HG03442 (cell line): ENCODE data around the gene STMN1.
A peak's percentile ranks its signal among the peaks of the same experiment; 100 is the strongest.

Experiments used
- ATAC-seq: cut with Tn5 transposase; IDR thresholded peaks from one replicate; pipeline ENCODE4 v1.9.1; 2021; ENCODE audit warnings: mild to moderate bottlenecking, moderate library complexity; ENCODE audit not compliant: unreplicated experiment

The STMN1 gene

DNA sequence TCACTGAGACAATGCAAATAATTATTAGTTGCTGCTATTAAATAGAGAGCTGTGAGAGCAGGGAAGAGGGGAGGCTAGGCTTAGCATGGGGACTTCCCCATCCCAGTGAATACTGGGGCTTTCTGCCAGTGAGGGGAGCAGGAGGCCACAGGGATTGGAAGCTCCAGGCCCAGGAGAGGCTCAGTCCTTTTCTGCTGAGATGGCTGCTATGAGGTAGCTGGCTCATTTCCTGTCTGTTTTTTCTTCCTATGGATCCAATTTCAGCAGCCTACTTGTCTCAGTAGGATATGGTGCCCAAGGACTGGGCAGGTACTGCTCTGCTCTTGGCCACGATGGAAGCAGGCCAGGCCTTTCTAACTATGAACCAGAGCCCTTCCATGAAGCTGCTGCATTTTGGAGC, 10.0 kb downstream of the STMN1 start:
- ATAC-seq: no peak

DNA sequence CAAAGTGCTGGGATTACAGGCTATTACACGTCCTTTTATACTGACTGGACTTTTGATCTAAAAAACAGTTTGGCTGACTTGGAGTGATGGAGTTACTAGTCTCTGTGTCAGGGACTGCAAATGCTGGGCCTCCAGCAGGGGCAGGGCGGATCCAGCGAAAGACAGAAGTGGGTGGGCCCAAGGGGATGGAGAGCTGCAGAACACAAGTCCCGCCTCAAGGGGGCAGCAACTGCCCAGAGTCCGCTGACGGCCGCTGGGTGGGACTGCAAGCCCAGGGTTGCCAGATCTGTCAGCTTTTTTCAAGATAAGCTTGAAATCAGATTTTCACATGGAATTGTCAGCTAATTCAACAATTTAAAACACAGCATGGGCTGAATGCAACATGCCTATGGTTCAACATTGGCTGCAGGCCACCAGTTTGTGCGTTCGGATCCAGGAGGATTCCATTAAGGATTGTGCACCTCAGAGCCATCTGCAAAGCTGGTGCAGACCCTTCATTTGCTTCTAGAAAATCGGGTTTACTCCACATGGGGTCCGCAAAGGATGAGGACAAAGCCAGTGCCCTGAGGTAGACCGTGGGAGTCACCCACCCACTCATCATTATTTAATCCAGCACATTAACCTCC, 10.7 kb downstream of the STMN1 start:
- ATAC-seq: peak; percentile 75

DNA sequence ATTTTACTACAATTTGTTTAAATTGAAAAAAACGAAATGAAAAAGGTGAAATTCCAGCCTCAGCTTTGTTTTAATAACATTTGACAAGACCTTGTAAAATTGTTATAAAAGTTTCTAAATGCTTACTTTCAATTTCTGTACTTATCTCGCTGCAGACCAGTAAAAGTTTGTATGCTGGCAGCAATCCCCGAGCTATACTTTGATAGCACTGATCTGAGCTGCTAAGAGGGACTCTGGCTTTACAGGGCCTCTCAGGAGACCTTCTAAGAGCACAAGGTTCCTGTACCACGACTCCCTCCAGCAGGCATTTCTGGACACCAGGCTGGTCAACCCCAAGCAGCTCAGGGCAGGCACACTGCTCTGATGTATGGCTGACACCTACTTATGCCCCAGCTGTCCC, 13.1 kb downstream of the STMN1 start:
- ATAC-seq: no peak

DNA sequence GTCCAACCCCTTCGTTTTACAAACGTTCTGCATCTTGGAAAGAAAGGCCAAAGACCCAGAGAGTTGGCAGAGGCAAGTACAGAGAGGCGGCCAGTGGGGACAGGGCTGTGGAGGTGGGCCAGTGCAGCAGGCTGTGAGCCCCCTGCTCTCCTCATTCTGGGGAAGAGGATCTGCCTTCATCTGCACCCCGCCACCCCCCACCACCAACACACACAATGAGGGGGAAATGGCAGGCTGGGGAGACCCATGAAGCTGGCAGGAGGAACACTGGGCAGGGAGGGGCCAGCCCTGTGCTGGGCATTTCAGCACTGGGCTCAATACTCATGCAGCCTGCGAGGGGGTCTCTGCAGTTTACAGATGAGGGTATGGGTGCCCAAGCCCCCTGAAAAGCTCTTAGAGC, 14.6 kb downstream of the STMN1 start:
- ATAC-seq: no peak

DNA sequence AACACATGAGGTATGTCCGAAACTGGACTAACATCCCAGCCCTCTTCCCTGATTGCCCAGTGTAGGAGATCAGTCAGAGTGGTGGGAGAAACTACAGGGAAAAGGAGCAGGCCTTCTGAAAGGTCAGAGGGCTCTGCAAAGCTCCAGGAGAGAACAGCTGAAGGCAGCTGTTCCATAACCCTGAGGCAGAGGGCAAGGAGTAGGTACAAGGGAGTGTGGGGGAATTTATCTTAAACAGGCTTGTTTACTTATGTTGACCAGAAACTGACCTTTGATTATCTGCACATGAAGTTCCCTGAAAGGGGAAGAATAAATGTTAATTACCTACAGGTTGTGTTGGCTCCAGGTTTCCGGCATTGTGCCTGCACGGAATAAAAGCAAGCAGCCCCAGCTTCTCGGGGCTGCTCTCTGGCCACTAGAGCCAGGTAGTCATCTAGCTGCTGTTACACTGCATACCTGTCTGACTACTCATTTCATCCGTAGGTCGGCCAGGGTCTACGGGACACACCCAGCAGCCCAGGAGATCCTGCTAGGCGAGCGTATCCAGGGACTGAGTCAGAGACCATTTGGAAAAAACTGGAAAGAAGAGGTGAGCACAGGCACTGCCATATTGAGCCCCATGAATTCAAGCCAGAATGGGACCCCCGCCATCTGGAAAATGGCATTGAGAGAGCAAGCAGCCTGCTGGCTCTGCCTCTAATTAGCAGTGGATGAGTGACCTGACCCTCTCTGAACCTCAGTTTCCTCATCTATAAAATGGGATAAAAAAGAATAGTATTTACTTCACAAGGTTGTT, 15.8 kb downstream of the STMN1 start:
- no peak for ATAC-seq

DNA sequence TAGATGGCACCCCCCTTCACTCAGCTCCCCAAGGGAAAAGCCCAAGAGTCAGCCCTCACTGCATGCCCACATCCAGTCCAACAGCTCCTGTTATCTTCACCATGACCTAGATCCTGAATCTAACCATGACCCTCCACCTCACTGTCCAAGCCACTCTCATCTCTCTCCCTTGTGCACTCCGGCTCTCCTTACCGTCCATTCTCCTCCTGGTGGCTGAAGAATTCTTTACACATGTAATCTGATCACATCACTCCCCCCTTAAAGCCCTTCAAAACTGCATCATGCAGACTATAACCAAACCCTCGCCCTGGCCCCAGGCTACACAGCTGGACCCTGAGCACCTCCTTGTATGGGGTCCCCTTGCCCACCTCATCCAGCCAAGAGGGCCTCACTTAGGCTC, 16.7 kb downstream of the STMN1 start:
- no peak for ATAC-seq

DNA sequence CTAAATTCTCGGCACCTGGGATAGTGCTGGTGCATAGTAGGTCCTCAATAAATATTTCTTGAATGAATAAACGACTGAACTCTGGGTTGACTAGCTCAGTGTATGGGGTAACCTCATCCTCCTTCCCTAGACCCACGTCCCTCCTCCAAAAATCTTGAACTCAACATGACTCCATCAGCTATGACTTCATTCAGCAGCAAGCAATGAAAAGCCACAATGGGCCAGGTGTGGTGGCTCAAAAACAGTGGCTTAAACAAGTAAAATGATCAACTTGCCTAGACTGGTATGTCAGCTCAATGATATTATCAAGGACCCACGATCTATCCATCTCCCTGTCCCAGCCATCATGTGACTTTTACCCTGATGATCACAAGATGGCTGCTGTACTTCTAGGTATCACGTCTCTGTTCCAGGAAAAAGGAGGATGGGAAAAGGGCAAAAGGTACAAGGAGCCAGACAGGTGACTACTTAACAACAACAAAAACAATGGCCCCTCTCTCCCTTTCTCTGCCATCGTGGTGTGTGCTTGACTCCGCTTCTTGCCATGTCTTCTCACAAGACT, 17.7 kb downstream of the STMN1 start:
- ATAC-seq: no peak

DNA sequence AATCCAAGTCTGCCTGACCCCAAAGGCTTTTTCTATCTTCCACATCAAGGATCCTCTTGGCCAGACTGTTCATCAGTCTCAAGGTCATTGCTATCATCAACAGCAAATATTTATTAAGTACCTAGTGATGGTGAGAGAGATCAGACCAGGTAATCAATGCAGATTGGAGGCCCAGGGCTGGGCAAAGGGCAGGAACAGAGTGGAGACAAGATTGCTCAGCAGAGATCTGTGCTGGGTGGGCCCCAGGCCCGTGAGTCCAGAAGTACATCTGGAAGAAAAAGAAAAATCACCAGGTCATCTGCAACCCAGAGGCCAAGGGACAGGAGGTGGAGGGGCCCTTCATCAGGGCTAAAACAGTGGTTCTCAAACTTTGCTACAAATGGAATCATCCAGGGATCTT, 20.6 kb downstream of the STMN1 start:
- no peak for ATAC-seq

DNA sequence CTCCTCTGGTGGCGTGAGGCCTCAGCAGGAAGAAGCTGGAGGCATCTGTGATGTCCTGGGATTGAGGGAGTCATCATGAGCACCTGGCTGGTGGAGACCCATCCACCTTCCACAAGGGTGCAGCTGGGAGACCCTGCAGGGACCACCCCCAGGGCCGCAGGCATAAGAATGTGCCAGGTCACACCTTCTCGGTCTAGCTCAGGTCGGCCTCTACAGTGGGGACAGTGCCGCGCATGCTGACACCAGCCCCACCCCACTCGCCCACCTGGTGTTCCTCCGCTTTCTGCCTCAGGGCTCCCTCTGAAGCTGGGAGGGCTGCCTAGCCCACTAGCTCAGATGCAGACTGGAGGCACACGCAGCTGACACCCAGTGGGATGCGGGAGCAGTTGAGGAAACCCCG, 25.0 kb downstream of the STMN1 start:
- no peak for ATAC-seq

DNA sequence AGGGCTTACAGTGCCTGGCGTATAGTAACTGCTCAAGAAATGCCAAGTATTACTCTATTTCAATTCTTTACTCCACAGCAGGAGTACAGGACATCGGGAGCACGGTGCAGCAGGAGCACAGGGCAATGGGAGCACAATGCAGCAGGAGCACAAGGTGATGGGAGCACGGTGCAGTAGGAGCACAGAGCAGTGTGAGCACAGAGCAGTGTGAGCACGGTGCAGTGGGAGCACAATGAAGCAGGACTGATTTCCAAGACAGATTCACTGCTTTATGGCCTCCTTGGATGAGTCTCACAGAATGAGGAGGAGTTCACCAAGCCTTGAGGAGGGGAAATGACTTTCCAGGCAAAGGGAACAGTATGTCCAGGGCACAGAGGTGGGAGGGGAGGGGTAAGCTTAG, 25.7 kb downstream of the STMN1 start:
- no peak for ATAC-seq

DNA sequence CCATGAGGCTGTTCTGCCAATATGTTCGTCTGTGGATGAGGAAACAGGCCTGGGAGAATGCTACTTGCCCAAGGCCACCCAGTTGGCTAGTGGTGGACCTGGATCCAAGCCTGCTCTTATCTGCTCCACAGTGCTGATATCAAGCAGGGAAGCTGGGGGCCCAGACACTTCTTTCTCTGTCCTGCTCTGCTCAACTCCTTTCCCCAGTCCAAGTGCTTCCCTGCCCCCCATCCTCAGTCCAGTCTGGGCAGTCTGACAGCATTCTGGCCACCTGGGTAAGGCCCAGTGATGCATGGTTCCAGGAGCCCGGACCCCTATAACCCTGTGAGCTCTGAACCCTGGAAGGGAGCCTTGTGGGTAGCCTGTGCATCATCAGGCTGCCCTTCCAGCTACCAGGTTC, 26.5 kb downstream of the STMN1 start:
- no peak for ATAC-seq

DNA sequence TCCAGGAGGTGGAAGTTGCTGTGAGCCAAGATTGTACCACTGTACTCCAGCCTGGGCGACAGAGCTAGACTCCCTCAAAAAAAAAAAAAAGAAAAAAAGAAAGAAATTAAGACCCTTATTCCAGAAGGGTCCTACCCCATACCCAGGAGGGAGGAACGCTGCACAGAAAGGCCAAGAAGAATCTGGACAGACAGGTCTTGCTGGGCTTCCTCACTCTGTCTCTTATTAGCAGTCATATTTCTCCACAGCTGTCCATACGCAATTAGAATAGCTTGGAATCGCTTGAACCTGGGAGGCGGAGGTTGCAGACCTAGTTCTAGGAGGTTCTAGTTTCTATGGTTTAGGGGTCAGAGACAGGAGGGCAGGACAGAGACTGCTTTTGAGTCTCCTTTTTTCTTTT, 27.5 kb downstream of the STMN1 start:
- no peak for ATAC-seq

DNA sequence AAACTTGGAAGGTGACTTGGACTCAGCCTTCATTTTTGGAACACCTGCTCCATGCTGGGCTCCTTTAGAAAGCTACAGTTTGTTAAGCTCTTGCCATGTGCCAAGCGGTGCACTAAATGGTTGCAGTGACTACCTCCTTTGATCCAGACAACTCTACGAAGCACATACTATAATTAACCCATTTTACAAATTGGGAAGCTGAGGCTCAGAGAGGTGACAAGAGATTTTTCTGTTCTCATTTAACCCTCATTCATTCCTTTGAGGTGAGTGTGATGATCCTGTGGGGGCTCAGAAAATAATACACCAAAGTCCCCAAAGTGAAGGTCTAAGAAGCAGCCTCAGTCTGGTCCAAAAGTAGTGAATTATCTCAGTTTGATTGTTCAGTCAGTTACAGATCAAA, 29.1 kb downstream of the STMN1 start:
- no peak for ATAC-seq

DNA sequence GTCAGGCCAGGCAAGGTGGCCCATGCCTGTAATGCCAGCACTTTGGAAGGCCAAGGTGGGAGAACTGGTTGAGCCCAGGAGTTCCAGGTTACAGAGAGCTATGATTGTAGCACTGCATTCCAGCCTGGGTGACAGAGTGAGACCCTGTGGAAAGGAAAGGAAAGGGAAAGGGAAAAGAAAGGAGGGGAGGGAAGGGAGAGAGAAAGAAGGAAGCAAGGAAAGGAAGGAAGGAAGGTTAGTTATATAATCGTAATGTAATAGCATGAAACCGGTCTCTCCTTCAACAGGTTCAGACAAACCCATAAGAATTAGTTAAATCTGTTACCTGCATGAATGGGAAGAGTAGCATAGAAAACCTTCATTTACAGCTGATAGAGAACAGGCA, 29.5 kb downstream of the STMN1 start:
- ATAC-seq: no peak

DNA sequence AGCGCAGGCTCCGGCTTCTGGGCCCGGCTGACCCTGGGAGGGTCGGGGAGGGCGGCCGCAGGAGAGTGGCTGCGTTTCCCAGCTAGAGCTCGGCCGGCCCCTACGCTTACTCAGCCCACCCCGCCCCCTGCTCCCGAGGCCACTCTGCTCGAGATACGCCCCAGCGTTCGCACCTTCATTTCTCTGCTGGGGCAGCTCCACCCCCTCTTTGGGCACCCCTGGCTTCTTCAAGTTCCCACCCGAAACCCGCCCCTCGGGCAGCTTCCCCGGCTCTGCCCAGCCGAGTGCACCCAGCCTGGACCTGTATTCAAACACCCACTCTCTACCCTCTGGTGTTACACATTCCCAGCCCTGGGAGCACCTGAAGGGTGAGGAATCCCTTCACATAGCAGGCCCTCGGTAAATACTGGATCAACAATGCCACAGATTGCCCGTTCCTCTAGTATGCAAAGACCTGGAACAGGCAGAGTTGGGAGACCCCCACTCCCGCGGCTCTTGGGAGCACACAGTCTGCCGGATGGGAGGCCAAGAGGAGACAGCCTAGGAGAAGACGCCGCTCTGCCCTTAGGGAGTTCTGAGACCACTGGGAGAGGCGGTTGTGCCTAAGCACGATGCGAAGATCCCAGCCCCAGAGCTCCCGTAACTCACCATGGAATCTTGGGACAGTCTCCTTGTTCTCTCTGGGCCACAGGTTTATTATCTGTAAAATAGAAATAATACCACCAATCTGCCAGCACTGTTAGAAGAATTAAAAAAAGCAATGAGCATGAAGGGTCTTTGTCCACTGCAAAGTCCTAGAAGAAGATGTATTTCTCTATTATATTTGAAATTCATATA, 30.1 kb downstream of the STMN1 start:
- no peak for ATAC-seq

DNA sequence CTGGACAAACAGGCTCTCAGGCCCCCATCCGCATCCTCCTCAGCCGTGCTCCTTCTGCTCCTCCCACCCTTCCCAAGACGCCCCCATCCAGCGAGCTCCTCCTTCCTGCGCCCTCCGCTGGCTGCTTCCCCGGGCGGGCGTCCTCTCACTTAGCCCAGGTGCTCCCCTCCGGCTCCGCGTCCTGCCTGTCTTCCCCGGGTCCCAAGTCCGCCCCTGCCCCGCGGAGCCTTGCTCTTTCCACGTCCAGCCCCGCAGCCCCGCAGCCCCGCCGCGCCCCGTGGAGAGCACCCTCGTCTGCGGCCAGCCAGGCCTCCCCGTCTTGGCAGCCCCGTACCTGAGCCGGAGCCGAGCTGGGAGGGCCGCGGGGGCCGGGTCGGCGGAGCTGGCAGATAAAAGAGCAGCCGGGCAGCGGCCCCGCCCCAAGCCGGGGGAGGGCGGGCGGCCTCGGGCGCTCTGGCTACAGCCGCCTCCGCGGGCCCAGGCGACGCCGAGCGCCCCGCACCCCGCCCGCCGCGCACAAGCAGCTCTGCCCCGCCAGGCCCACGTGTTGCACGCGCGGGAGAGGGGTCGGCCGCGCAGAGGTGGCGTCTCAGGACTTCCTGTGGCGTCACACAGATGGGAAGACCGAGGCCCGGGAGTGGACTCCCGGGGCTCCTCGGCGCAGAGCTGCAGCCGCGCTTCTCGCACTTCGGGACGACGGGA, 30.9 kb downstream of the STMN1 start, which contains the start of gene PAQR7:
Gene PAQR7 (minus strand): TSS at position 555 of the 702 bp plus-strand sequence. CDS start 11,869 bp downstream, outside the sequence.
- peak; percentile 54 for ATAC-seq

DNA sequence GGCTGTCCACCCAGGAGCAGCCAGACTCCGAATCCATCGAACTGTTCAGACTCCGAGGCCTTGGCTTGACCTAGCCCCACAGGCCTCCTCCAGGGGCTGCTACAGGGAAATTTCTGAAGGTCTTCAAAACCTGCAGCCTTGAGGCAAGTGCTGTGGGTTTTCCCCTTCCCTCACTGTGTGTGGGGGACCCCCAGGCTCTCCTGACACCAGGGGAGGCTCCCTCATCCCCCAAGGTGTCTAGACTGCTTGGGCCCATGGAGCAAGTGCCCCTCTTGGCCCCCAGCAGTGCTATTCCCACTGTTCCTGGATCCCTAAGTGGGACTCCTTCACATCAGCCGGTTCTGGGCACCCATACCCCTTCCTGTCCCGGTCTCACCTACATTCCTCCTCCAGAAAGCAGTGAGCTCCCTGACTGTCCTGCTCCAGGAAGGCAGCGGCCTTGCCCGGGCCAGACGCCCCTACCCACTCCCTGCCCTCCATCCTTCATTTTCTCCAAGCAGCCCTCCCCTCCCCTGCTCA, 31.5 kb downstream of the STMN1 start:
- no peak for ATAC-seq

DNA sequence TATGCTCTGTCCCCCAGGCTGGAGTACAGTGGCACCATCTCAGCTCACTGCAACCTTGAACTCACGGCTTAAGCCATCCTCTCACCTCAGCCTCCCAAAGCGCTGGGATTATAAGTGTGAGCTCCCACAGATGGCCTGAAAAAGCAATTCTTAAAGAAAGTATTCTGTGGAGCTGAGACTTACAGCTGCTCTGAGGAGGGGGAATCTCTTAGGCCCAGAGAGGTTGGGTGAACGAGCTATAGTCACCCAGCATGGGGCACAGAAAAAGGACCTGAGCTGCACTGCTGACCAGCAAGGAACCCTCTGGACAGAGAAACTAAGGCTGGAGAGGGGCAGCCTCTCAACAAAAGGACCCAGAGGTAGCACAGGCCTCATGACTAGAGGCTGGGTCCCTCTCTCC, 32.0 kb downstream of the STMN1 start:
- ATAC-seq: no peak

DNA sequence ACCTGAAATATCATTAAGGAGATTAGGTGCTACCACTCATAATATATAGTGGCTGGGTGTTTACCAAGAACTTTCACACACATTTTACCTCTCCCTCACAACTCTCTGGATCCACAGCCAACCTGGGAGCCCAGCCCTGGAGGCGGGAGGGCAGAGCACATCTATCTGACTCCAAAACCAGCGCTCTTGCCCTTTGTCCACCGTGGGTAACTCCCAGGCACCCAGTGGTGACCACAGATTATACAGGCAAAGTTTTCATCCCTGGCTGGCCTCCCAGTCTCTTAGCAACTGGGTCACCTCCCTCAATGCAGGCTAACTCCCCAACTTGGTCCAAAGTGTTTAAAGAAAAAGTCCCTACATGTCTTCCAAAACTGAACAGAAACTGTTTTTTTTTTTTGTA, 33.1 kb downstream of the STMN1 start:
- no peak for ATAC-seq

DNA sequence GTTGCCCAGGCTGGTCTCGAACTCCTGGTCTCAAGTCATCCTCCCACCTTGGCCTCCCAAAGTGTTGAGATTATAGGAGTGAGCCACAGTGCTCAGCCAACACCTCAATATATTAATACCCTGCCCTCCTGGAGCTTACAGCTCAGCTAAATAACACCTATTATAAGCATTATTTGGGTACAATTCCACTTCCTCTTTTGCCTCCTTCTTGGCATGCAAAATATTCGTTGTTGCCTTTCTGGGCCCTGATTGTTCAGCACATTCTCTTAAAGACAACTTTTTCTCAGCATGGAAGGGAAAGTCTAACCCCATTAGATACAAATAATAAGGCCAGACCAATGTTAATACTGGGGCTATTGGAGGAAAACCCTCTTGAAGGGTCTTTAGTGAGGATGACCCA, 33.5 kb downstream of the STMN1 start:
- ATAC-seq: no peak
